ENCODE measurements around the gene CDK14.

- no peak for TF ChIP-seq POLR2AphosphoS5 (IDR thresholded peaks at IDR 0.05)
- TF ChIP-seq CTCF (IDR thresholded peaks at IDR 0.05): no peak
These were observed 573.7 kb downstream of the CDK14 start for GRCh38 chr7:91169830-91170191.

Data from stomach (tissue), 4 donors.